Lower lobe of right lung (tissue), 2 donors: Measurements from ENCODE around the gene TMEM131L. TPM values are rescaled to one million over a fixed set of nuclear protein-coding genes. Genes with fewer than 3 reads are reported as not detected.

Experiments
- ATAC-seq, 2 donors: fragments of 200-7000 bp; cut with Tn5 transposase; one replicate each; pipeline ENCODE4 v1.9.1; 2020 to 2022; ENCODE audit warnings: mild to moderate bottlenecking in 2 of 2, moderate library complexity in 2 of 2
- DNase-seq: peaks from one replicate; pipeline ENCODE4 v3.0.0-alpha.2; 2020
- H3K27ac ChIP-seq: fragments of 200-600 bp; one replicate; pipeline ENCODE4 v1.8.0; 2022
- H3K27me3 ChIP-seq: fragments of 200-600 bp; one replicate; pipeline ENCODE4 v1.8.0; 2022; ENCODE audit warnings: low read depth
- H3K36me3 ChIP-seq: fragments of 200-600 bp; one replicate; pipeline ENCODE4 v1.8.0; 2022; ENCODE audit warnings: mild to moderate bottlenecking
- H3K4me1 ChIP-seq: fragments of 200-600 bp; one replicate; pipeline ENCODE4 v1.8.0; 2022
- H3K4me3 ChIP-seq: fragments of 200-600 bp; one replicate; pipeline ENCODE4 v1.8.0; 2022; ENCODE audit warnings: mild to moderate bottlenecking
- H3K9me3 ChIP-seq: fragments of 200-600 bp; one replicate; pipeline ENCODE4 v1.8.0; 2022
- intact Hi-C: fragments of 100-400 bp; cut with DNase I; formaldehyde crosslinking; loops from one replicate; pipeline ENCODE4 v1.11.0; 2022
- total RNA-seq: library from RNA; stranded (reverse); fragmentation: NEBNext Ultra II Directional; extraction: Animal tissue kit (Norgen Biotek cat#: 25700); gene quantifications from one replicate; pipeline ENCODE4 v1.2.1, GENCODE V29; 2021
- TF ChIP-seq, protein P1 (sequence below): fragments of 200-600 bp; IDR thresholded peaks from one replicate; pipeline ENCODE4 v1.8.0; 2022; ENCODE audit warnings: antibody characterized with exemption, mild to moderate bottlenecking
- donor health status: DM: no; HTN: yes; CAD: no; lungs with severe emphysema.

The TMEM131L gene
- total RNA-seq, 1 donor from 2014 or later = 21.7 TPM

DNA sequence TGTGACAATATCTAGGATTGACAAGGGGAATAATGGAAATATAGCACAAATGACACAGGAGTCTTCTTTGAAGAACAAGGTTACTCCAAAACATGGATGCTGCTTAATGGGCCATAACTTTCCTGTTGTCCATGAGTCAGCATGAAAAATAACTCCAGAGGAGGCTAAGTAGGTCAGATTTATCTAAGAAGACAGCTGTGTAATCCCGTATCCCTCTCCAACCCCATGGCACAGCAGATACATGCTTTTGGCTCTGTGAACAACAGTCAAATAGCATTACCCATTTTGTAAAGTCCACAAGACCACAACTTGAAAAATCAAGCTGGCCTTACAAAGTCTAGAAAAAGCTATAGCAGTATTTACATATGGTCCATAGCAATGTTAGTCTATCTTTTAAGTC, 2.1 kb upstream of the TMEM131L start:
- ATAC-seq = no peak
- intact Hi-C loops = no loop called here
- H3K4me1 ChIP-seq = peaks cover 28% of the 10 kb centered on the region
- no peaks in the 10 kb centered on the region for H3K36me3 ChIP-seq
- DNase-seq = no peak
- no peak overlapping the region for H3K4me3 ChIP-seq
- no peaks in the 10 kb centered on the region for H3K9me3 ChIP-seq
- TF ChIP-seq, protein P1, sequence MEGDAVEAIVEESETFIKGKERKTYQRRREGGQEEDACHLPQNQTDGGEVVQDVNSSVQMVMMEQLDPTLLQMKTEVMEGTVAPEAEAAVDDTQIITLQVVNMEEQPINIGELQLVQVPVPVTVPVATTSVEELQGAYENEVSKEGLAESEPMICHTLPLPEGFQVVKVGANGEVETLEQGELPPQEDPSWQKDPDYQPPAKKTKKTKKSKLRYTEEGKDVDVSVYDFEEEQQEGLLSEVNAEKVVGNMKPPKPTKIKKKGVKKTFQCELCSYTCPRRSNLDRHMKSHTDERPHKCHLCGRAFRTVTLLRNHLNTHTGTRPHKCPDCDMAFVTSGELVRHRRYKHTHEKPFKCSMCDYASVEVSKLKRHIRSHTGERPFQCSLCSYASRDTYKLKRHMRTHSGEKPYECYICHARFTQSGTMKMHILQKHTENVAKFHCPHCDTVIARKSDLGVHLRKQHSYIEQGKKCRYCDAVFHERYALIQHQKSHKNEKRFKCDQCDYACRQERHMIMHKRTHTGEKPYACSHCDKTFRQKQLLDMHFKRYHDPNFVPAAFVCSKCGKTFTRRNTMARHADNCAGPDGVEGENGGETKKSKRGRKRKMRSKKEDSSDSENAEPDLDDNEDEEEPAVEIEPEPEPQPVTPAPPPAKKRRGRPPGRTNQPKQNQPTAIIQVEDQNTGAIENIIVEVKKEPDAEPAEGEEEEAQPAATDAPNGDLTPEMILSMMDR = no peak
- H3K27ac ChIP-seq = no peak overlapping the region
- H3K27me3 ChIP-seq = no peaks in the 10 kb centered on the region

DNA sequence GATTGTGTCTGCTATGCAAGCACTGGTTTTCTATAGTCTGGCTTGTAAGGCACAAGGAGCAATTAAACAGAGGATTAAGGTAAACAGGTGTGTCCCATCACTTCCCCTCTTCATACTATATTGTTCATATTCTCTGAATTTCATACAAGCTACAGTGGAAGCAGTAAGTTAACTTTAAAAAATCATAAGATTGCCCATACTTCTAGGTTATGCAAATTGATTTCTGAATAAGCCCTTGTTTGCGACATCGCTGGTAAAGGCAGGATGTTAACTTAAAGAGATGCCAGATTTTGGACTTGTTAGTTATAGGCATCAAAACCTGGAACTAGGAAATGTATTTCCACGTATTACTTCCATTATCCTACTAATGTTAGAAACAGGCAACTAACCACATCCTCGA, 1.0 kb upstream of the TMEM131L start:
- peak overlapping the region; percentile 82 for H3K27ac ChIP-seq
- TF ChIP-seq, protein P1 = no peak
- intact Hi-C loops = no loop called here

GRCh38 chr4:153465615-153466080, 512 bp upstream of the TMEM131L start:
- DNase-seq = peak; percentile 63
- H3K27ac ChIP-seq = peak overlapping the region; percentile 82
- no peaks in the 10 kb centered on the region for H3K9me3 ChIP-seq
- intact Hi-C loops = no loop called here
- peak overlapping the region; percentile 88 for H3K4me3 ChIP-seq
- ATAC-seq = peak; percentile 44 to 48
- no peaks in the 10 kb centered on the region for H3K36me3 ChIP-seq
- no peaks in the 10 kb centered on the region for H3K27me3 ChIP-seq
- TF ChIP-seq, protein P1 = peak; percentile 23
- H3K4me1 ChIP-seq = peaks cover 37% of the 10 kb centered on the region

More for the DNA sequence above, 1.0 kb upstream of the TMEM131L start:
- ATAC-seq = no peak
- no peaks in the 10 kb centered on the region for H3K36me3 ChIP-seq
- H3K4me3 ChIP-seq = peak overlapping the region; percentile 88
- H3K9me3 ChIP-seq = no peaks in the 10 kb centered on the region
- no peak for DNase-seq
- H3K27me3 ChIP-seq = no peaks in the 10 kb centered on the region
- peaks cover 35% of the 10 kb centered on the region for H3K4me1 ChIP-seq

- peak overlapping the region; percentile 82 for H3K27ac ChIP-seq
Measured at GRCh38 chr4:153466949-153467896, 1.1 kb downstream of the TMEM131L start.

GRCh38 chr4:153467897-153468262, 1.7 kb downstream of the TMEM131L start:
- H3K27me3 ChIP-seq = no peaks in the 10 kb centered on the region
- TF ChIP-seq, protein P1 = no peak
- peak overlapping the region; percentile 88 for H3K4me3 ChIP-seq
- peak overlapping the region; percentile 39 for H3K27ac ChIP-seq
- H3K9me3 ChIP-seq = no peaks in the 10 kb centered on the region
- H3K4me1 ChIP-seq = peaks cover 50% of the 10 kb centered on the region
- no peaks in the 10 kb centered on the region for H3K36me3 ChIP-seq
- no peak for DNase-seq
- intact Hi-C loops = no loop called here
- no peak for ATAC-seq

More at GRCh38 chr4:153466949-153467896, 1.1 kb downstream of the TMEM131L start:
- TF ChIP-seq, protein P1 = no peak
- no peaks in the 10 kb centered on the region for H3K36me3 ChIP-seq
- no peaks in the 10 kb centered on the region for H3K9me3 ChIP-seq
- peaks cover 50% of the 10 kb centered on the region for H3K4me1 ChIP-seq
- H3K4me3 ChIP-seq = peak overlapping the region; percentile 88
- intact Hi-C loops = no loop called here
- no peaks in the 10 kb centered on the region for H3K27me3 ChIP-seq
- DNase-seq (peak; percentile 86), ATAC-seq (peak; percentile 81 to 85)
